ENCODE measurements around the gene ZNF654.

GRCh38 chr3:88059380-88060170, 520 bp downstream of the ZNF654 start:
- TF ChIP-seq USF2 (IDR thresholded peaks at IDR 0.05; ENCODE audit: borderline replicate concordance, low read depth, low read length), result no peak
- TF ChIP-seq ZSCAN29 (IDR thresholded peaks at IDR 0.05), result no peak
- TF ChIP-seq SRF (IDR thresholded peaks at IDR 0.05; ENCODE audit: low read depth in 2 of 2, low read length in 2 of 2), result no peak
- no peak for TF ChIP-seq CTCF (IDR thresholded peaks at IDR 0.05 in 2 of 3, conservative IDR thresholded peaks at IDR 0.05 in 1 of 3; ENCODE audit: control insufficient read depth in 2 of 3, extremely low read depth in 1 of 3, insufficient read depth in 1 of 3, low read depth in 3 of 3, low read length in 3 of 3)
- no peak for TF ChIP-seq MXI1 (IDR thresholded peaks at IDR 0.05; ENCODE audit: low read depth, low read length)
